K562 (cell line): Measurements from ENCODE around the gene DHX8. TPM values are rescaled to one million over a fixed set of nuclear protein-coding genes. Genes with fewer than 3 reads are reported as not detected.

Experiments
- C11orf30 ChIP-seq: fragments of 450-650 bp; IDR thresholded peaks from 2 replicates; pipeline ENCODE4 v1.6.1; 2016; ENCODE audit warnings: low read depth, mild to moderate bottlenecking
- CBFB ChIP-seq: sonication (generic); formaldehyde crosslinking; IDR thresholded peaks from 2 replicates; pipeline ENCODE4 v1.4.0; 2020; ENCODE audit warnings: mild to moderate bottlenecking, missing genetic modification reagents
- CSDE1 ChIP-seq, 2 experiments: fragments of 450-650 bp; IDR thresholded peaks; 2 replicates each; pipeline ENCODE4 v1.6.1; 2016; ENCODE audit warnings: mild to moderate bottlenecking in 1 of 2
- DPF2 ChIP-seq: fragments of 450-650 bp; IDR thresholded peaks from 2 replicates; pipeline ENCODE4 v1.6.1; 2016
- JUND ChIP-seq, 2 experiments: IDR thresholded peaks; 2 replicates in 1 of 2; 3 replicates in 1 of 2; pipeline ENCODE4 v1.6.1; 2011; ENCODE audit warnings: borderline replicate concordance in 2 of 2, low read depth in 2 of 2, low read length in 2 of 2, improper control_type of control experiment in 1 of 2, missing biosample characterization in 1 of 2, missing genetic modification characterization in 1 of 2, missing genetic modification reagents in 1 of 2
- KAT8 ChIP-seq: fragments of 450-650 bp; IDR thresholded peaks from 2 replicates; pipeline ENCODE4 v1.6.1; 2016; ENCODE audit warnings: low read depth, mild to moderate bottlenecking
- MAFG ChIP-seq: fragments of 450-650 bp; conservative IDR thresholded peaks from 2 replicates; pipeline ENCODE4 v1.6.1; 2016; ENCODE audit warnings: missing genetic modification characterization, missing compliant biosample characterization
- MYNN ChIP-seq, 2 experiments: sonication (generic); formaldehyde crosslinking in 1 of 2; IDR thresholded peaks; 2 replicates each; pipeline versions ENCODE4 v1.5.0 to v1.6.1; 2016 to 2020; ENCODE audit warnings: antibody characterized with exemption in 1 of 2, missing genetic modification reagents in 1 of 2
- NEUROD1 ChIP-seq: fragments of 150-350 bp; IDR thresholded peaks from 2 replicates; pipeline ENCODE4 v1.6.1; 2014; ENCODE audit warnings: borderline replicate concordance, low read length, low read depth; ENCODE audit not compliant: partially characterized antibody
- NFRKB ChIP-seq: fragments of 450-650 bp; IDR thresholded peaks from 2 replicates; pipeline ENCODE4 v1.6.1; 2016; ENCODE audit warnings: low read depth
- NR2C2 ChIP-seq, 2 experiments: fragments of 200-800 bp in 1 of 2; sonication (Bioruptor generic) in 1 of 2; sonication (generic) in 1 of 2; formaldehyde crosslinking in 1 of 2; IDR thresholded peaks; 2 replicates each; pipeline versions ENCODE4 v1.6.1 to v1.8.0; 2016 to 2022; ENCODE audit warnings: mild to moderate bottlenecking in 1 of 2, missing compliant biosample characterization in 1 of 2, missing genetic modification characterization in 1 of 2, missing genetic modification reagents in 1 of 2
- POLR2A ChIP-seq: fragments of 450-650 bp; conservative IDR thresholded peaks from 2 replicates; pipeline ENCODE4 v1.6.1; 2016
- POLR2AphosphoS5 ChIP-seq: IDR thresholded peaks from 2 replicates; pipeline ENCODE4 v1.6.1; 2011; ENCODE audit warnings: mild to moderate bottlenecking, low read depth, low read length, moderate library complexity; ENCODE audit not compliant: control insufficient read depth, insufficient read depth
- PYGO2 ChIP-seq: fragments of 450-650 bp; IDR thresholded peaks from 2 replicates; pipeline ENCODE4 v1.6.1; 2016; ENCODE audit warnings: mild to moderate bottlenecking, missing genetic modification characterization, moderate library complexity, missing compliant biosample characterization
- SETDB1 ChIP-seq: IDR thresholded peaks from one replicate; pipeline ENCODE4 v1.6.1; 2012; ENCODE audit warnings: low read length, control low read depth, inconsistent platforms
- SIX5 ChIP-seq, 2 experiments: IDR thresholded peaks; 2 replicates each; pipeline ENCODE4 v1.6.1; 2011; ENCODE audit warnings: low read length in 2 of 2, borderline replicate concordance in 1 of 2, low read depth in 1 of 2, mild to moderate bottlenecking in 1 of 2, moderate library complexity in 1 of 2; ENCODE audit not compliant: insufficient read depth in 1 of 2
- THRAP3 ChIP-seq: fragments of 450-650 bp; IDR thresholded peaks from 2 replicates; pipeline ENCODE4 v1.6.1; 2016; ENCODE audit warnings: mild to moderate bottlenecking, inconsistent platforms, borderline replicate concordance
- ZBTB8A ChIP-seq: fragments of 450-650 bp; IDR thresholded peaks from 2 replicates; pipeline ENCODE4 v1.6.1; 2018; ENCODE audit warnings: mild to moderate bottlenecking, moderate library complexity; ENCODE audit not compliant: partially characterized antibody
- ZNF263 ChIP-seq: sonication (generic); formaldehyde crosslinking; IDR thresholded peaks from 2 replicates; pipeline ENCODE4 v1.8.0; 2022; ENCODE audit warnings: mild to moderate bottlenecking, missing genetic modification reagents, borderline replicate concordance
- ZNF316 ChIP-seq: fragments of 450-650 bp; IDR thresholded peaks from 2 replicates; pipeline ENCODE4 v1.6.1; 2016
- ZNF696 ChIP-seq: fragments of 250-450 bp; sonication (Bioruptor Pico); conservative IDR thresholded peaks from 2 replicates; pipeline ENCODE4 v1.4.0; 2020; ENCODE audit warnings: mild to moderate bottlenecking, moderate library complexity
- ZNF785 ChIP-seq: fragments of 250-450 bp; sonication (Bioruptor Pico); IDR thresholded peaks from 2 replicates; pipeline ENCODE4 v1.4.0; 2020; ENCODE audit warnings: mild to moderate bottlenecking
- polyA plus RNA-seq, 8 experiments: library from polyadenylated mRNA; depleted of rRNA in 4 of 8; stranded (reverse) in 5 of 8; unstranded in 3 of 8; fragments of >200 nt; fragmentation: Nextera tagmentation in 2 of 8; fragmentation: Illumina TruSeq in 1 of 8; extraction: Ambion mirVana in 2 of 8; extraction: Trizol in 1 of 8; gene quantifications; 2 replicates each; pipeline versions ENCODE4 v1.2.1 to v1.2.3, GENCODE V29; 2011 to 2014; ENCODE audit warnings: inconsistent platforms in 1 of 8, missing spikeins in 1 of 8
- total RNA-seq, 7 experiments: library from RNA; depleted of rRNA in 6 of 7; stranded (reverse); fragments of >200 nt in 6 of 7; fragmentation: Illumina TruSeq in 2 of 7; extraction: Trizol in 2 of 7; gene quantifications; 2 replicates each; pipeline versions ENCODE4 v1.2.1 to v1.2.3, GENCODE V29; 2011 to 2021; ENCODE audit warnings: low replicate concordance in 1 of 7
- TF ChIP-seq, protein P1 (sequence below): fragments of 150-350 bp; conservative IDR thresholded peaks from 2 replicates; pipeline ENCODE4 v1.6.1; 2014; ENCODE audit warnings: low read length
- TF ChIP-seq, protein P2 (sequence below): fragments of 200-800 bp; sonication (Bioruptor generic); IDR thresholded peaks from 2 replicates; pipeline ENCODE4 v1.6.1; 2017; ENCODE audit warnings: missing genetic modification characterization, missing compliant biosample characterization

The DHX8 gene
- total and polyA plus RNA-seq, 9 of the 15 experiments (the other 6 are each of a cell fraction or from before 2014, with no cell fraction given): 16.7 to 42.5 (median 25.6) TPM

DNA sequence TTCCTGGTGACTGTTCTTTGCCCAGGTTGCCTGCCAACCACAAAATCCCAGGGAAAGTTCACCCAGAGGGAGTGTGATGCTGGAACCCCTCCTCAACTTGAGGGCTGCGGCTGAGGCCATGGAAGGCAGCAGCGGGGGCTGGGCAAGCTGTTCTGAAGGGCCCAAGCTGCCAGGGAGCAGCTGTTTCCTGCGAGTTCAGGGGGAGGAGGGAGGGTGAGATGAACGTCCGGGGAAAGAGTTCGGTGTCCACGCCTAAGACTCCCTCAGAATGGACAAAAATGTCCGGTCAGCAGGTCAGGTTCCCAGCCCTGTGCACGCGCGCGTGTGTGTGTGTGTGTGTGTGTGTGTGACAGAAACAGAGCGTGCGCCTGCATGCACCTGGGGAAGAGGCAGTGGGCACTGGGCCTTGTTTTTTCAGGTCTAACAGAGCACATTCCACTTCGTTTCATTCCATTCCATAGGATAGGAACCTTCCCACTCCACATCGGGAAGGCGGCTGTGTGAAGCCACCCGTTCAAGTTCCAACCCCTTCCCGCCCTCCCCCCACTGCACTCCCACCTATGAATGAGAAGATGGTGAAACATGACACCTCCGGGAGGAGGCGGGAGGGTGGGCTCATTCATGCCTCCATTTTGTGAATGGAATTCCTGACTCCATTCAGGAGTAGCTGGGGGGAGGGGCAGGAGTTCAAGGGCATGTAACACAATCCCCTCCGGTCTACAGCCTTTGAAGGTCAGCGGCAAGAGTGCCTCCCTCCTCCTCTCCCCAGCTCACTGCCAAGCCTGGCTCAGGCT lies 46.7 kb downstream of the DHX8 start (continued):
- TF ChIP-seq JUND (IDR thresholded peaks at IDR 0.05; ENCODE audit: borderline replicate concordance, low read depth, low read length): 0 out of 2 replicates have a peak, but pooled peaks have one; percentile 33
- TF ChIP-seq JUND (tag; IDR thresholded peaks at IDR 0.05; ENCODE audit: borderline replicate concordance, low read depth, low read length): peak; percentile 32; the same call in 1 of the 3 replicates
- peak; percentile 63 for TF ChIP-seq NFRKB
- TF ChIP-seq ZBTB8A: no peak
- TF ChIP-seq POLR2AphosphoS5: 0 out of 2 replicates have a peak, but pooled peaks have one; percentile 40
- TF ChIP-seq MYNN (IDR thresholded peaks at IDR 0.05): peak; percentile 40; the same call in 1 of the 2 replicates
- no peak for TF ChIP-seq MYNN (CRISPR knock-in tag; IDR thresholded peaks at IDR 0.05)
- peak in 1 of 2 experiments; percentile 34; a peak in 1 of 4 replicates for TF ChIP-seq SIX5 (IDR thresholded peaks at IDR 0.05; ENCODE audit: borderline replicate concordance in 1 of 2, insufficient read depth in 1 of 2, low read depth in 1 of 2, low read length in 2 of 2)
- TF ChIP-seq PYGO2 (tag): no peak
- TF ChIP-seq SETDB1: no peak
- peak; percentile 87 for TF ChIP-seq C11orf30
- peak; percentile 41 for TF ChIP-seq DPF2
- TF ChIP-seq NR2C2 (CRISPR knock-in tag; IDR thresholded peaks at IDR 0.05): no peak
- TF ChIP-seq NR2C2 (tag; IDR thresholded peaks at IDR 0.05): peak; percentile 68
- no peak for TF ChIP-seq CSDE1 (IDR thresholded peaks at IDR 0.05)
- no peak for TF ChIP-seq THRAP3
- 0 out of 2 replicates have a peak, but pooled peaks have one; percentile 21 for TF ChIP-seq CBFB (CRISPR knock-in tag)
- TF ChIP-seq KAT8: peak; percentile 90
- TF ChIP-seq ZNF263: peak; percentile 55; the same call in 1 of the 2 replicates
- TF ChIP-seq ZNF785 (CRISPR knock-in tag): no peak
- peak; percentile 76 for TF ChIP-seq MAFG
- TF ChIP-seq POLR2A: peak; percentile 70
- TF ChIP-seq, protein P1, sequence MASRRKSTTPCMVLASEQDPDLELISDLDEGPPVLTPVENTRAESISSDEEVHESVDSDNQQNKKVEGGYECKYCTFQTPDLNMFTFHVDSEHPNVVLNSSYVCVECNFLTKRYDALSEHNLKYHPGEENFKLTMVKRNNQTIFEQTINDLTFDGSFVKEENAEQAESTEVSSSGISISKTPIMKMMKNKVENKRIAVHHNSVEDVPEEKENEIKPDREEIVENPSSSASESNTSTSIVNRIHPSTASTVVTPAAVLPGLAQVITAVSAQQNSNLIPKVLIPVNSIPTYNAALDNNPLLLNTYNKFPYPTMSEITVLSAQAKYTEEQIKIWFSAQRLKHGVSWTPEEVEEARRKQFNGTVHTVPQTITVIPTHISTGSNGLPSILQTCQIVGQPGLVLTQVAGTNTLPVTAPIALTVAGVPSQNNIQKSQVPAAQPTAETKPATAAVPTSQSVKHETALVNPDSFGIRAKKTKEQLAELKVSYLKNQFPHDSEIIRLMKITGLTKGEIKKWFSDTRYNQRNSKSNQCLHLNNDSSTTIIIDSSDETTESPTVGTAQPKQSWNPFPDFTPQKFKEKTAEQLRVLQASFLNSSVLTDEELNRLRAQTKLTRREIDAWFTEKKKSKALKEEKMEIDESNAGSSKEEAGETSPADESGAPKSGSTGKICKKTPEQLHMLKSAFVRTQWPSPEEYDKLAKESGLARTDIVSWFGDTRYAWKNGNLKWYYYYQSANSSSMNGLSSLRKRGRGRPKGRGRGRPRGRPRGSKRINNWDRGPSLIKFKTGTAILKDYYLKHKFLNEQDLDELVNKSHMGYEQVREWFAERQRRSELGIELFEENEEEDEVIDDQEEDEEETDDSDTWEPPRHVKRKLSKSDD: 0 out of 2 replicates have a peak, but pooled peaks have one; percentile 48
- no peak for TF ChIP-seq ZNF696 (CRISPR knock-in tag)
- TF ChIP-seq ZNF316: peak; percentile 91
- TF ChIP-seq, protein P2, sequence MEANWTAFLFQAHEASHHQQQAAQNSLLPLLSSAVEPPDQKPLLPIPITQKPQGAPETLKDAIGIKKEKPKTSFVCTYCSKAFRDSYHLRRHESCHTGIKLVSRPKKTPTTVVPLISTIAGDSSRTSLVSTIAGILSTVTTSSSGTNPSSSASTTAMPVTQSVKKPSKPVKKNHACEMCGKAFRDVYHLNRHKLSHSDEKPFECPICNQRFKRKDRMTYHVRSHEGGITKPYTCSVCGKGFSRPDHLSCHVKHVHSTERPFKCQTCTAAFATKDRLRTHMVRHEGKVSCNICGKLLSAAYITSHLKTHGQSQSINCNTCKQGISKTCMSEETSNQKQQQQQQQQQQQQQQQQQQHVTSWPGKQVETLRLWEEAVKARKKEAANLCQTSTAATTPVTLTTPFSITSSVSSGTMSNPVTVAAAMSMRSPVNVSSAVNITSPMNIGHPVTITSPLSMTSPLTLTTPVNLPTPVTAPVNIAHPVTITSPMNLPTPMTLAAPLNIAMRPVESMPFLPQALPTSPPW (CRISPR knock-in tag): peak; percentile 85
- no peak for TF ChIP-seq NEUROD1
